HL-60 (cell line): ENCODE measurements around the gene SDF2.
"Not testable (repeated sequence)": the region's sequence is repeated elsewhere in the genome, so short reads cannot be mapped to it uniquely, and the experiment has no call there.

ENCODE experiments used
- DNase-seq, 2 experiments: peaks; one replicate each; pipeline ENCODE4 v3.0.0-alpha.2; 2010 to 2020; ENCODE audit warnings: low read depth in 1 of 2, low spot score in 1 of 2
- H3K27ac ChIP-seq: fragments of 250-450 bp; sonication (Bioruptor Pico); replicated peaks from 2 replicates; pipeline ENCODE4 v1.5.1; 2020; ENCODE audit warnings: mild to moderate bottlenecking, moderate library complexity
- H3K27me3 ChIP-seq: fragments of 250-450 bp; sonication (Bioruptor Pico); 2 replicates; pipeline ENCODE4 v1.5.1; 2021; ENCODE audit warnings: mild to moderate bottlenecking, moderate library complexity; ENCODE audit not compliant: insufficient read depth, poor library complexity, severe bottlenecking
- H3K4me3 ChIP-seq: replicated peaks from 2 replicates; pipeline ENCODE4 v1.5.1; 2011; ENCODE audit warnings: mild to moderate bottlenecking, control low read depth, low read length; ENCODE audit not compliant: insufficient read depth
- CTCF ChIP-seq: IDR thresholded peaks from one replicate; pipeline ENCODE4 v1.5.1; 2011; ENCODE audit warnings: low read length, control low read depth, inconsistent platforms; ENCODE audit not compliant: insufficient read depth
- GABPA ChIP-seq: IDR thresholded peaks from 2 replicates; pipeline ENCODE4 v1.6.1; 2012; ENCODE audit warnings: low read depth
- POLR2AphosphoS5 ChIP-seq: IDR thresholded peaks from 2 replicates; pipeline ENCODE4 v1.6.1; 2012; ENCODE audit warnings: low read depth
- REST ChIP-seq: IDR thresholded peaks from 2 replicates; pipeline ENCODE4 v1.6.1; 2012; ENCODE audit warnings: low read depth; ENCODE audit not compliant: insufficient replicate concordance
- SPI1 ChIP-seq: IDR thresholded peaks from 2 replicates; pipeline ENCODE4 v1.6.1; 2012; ENCODE audit warnings: low read depth, mild to moderate bottlenecking, borderline replicate concordance

Gene SDF2

DNA sequence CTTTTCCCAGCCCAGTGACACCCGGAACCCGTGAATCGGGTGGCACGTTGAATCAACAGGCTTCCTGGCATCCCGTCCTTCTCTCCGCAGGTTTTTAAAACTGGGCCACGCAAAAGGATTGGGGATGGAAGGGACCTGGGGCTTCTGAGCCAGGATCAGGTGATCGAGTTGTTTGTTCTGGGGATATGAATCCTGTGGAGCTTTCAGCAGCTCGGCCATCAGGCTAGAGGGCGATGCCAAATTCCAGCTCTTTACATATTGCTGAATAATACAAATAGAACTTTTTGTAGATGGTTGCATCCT lies 772 bp upstream of the SDF2 start:
- no peak for TF ChIP-seq SPI1
- TF ChIP-seq REST, result no peak
- TF ChIP-seq GABPA, result no peak
- no peak for TF ChIP-seq POLR2AphosphoS5
- no peak for TF ChIP-seq CTCF
- no peak for DNase-seq

GRCh38 chr17:28659497-28659881 lies 2.2 kb downstream of the SDF2 start:
- not testable (repeated sequence) for DNase-seq, H3K27me3 ChIP-seq, H3K4me3 ChIP-seq, H3K27ac ChIP-seq

More for the DNA sequence above, 772 bp upstream of the SDF2 start:
- Histone ChIP-seq H3K27me3 (no peaks in the 10 kb centered on the region), H3K27ac (peak overlapping the region; percentile 99), H3K4me3 (peak overlapping the region; percentile 83)

DNA sequence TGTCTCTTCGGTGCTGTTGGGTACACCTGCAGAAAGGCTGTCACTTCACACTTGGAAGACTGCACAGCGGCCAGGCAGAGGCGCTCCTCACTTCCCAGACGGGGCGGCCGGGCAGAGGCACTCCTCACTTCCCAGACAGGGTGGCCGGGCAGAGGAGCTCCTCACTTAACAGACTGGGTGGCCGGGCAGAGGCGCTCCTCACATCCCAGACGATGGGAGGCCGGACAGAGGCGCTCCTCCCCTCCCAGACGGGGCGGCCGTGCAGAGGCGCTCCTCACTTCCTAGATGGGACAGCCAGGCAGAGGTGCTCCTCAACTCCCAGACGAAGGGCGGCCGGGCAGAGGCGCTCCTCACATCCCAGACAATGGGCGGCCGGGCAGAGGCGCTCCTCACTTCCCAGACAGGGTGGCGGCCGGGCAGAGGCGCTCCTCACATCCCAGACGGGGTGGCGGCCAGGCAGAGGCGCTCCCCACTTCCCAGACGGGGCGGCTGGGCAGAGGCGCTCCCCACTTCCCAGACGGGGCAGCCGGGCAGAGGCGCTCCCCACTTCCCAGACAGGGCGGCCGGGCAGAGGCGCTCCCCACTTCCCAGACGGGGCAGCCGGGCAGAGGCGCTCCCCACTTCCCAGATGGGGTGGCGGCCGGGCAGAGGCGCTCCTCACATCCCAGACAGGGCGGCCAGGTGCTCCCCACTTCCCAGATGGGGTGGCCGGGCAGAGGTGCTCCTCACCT lies 2.8 kb downstream of the SDF2 start:
- not testable (repeated sequence) for H3K4me3 ChIP-seq, DNase-seq

GRCh38 chr17:28658342-28658741 lies 3.4 kb downstream of the SDF2 start:
- not testable (repeated sequence) for H3K27me3 ChIP-seq, H3K27ac ChIP-seq, H3K4me3 ChIP-seq, DNase-seq

More for the DNA sequence above, 2.8 kb downstream of the SDF2 start:
- H3K27ac ChIP-seq, H3K27me3 ChIP-seq: not testable (repeated sequence)

DNA sequence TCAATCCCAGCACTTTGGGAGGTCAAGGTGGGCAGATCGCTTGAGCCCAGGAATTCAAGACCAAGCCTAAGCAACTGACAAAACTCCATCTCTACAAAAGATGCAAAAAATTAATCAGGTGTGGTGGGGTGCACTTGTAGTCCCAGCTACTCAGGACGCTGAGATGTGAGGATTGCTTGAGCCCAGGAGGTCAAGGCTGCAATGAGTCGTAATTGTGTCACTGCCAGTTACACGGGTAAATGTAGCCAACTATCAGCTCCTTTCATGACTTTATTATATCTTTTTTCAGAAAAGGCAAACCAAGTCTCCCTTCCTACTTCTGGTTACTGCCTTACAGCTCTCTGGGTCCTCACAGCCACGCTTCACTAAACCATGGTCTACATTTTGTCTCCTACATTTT lies 4.0 kb downstream of the SDF2 start:
- TF ChIP-seq POLR2AphosphoS5, result no peak
- no peak for TF ChIP-seq REST
- no peak for TF ChIP-seq SPI1
- TF ChIP-seq CTCF, result no peak
- no peak for DNase-seq
- Histone ChIP-seq H3K4me3 (no peak overlapping the region), H3K27ac (no peak overlapping the region), H3K27me3 (no peaks in the 10 kb centered on the region)
